ENCODE measurements around the gene MYCBP2.

Gene MYCBP2

GRCh38 chr13:77373502-77373901, 46.6 kb upstream of the MYCBP2 start:
- H3K27ac ChIP-seq (ENCODE audit: low read length, poor library complexity, severe bottlenecking) = no peak overlapping the region

GRCh38 chr13:77372275-77372674, 45.4 kb upstream of the MYCBP2 start:
- DNase-seq = peak; percentile 76
- Histone ChIP-seq H4K91ac (ENCODE audit: low read length) (no peak overlapping the region), H3K4me1 (ENCODE audit: control insufficient read depth, insufficient read depth, low read depth, low read length) (no peaks in the 10 kb centered on the region), H3K18ac (ENCODE audit: low read depth in 1 of 2, low read length in 2 of 2) (no peak overlapping the region), H2AFZ (ENCODE audit: low read depth, low read length) (no peak overlapping the region), H3K36me3 (ENCODE audit: control insufficient read depth in 1 of 2, insufficient read depth in 2 of 2, low read depth in 1 of 2, low read length in 2 of 2) (no peaks in the 10 kb centered on the region), H3K23ac (ENCODE audit: low read length in 2 of 2) (no peak overlapping the region), H3K4me3 (ENCODE audit: insufficient read depth in 1 of 2, low read depth in 1 of 2, low read length in 2 of 2) (no peak overlapping the region), H3K14ac (ENCODE audit: low read length in 2 of 2) (no peak overlapping the region), H2BK12ac (ENCODE audit: low read length in 2 of 2) (no peak overlapping the region), H3K4ac (ENCODE audit: low read depth in 1 of 2, low read length in 2 of 2) (no peak overlapping the region), H4K8ac (ENCODE audit: low read length) (no peak overlapping the region), H2BK120ac (ENCODE audit: low read depth, low read length) (no peak overlapping the region), H3K9ac (ENCODE audit: low read length) (no peak overlapping the region), H2BK5ac (ENCODE audit: low read depth, low read length, poor library complexity, severe bottlenecking) (no peak overlapping the region), H2AK5ac (ENCODE audit: low read length, severe bottlenecking) (no peak overlapping the region), H3K4me2 (ENCODE audit: low read length, poor library complexity, severe bottlenecking) (no peak overlapping the region), H3K27me3 (ENCODE audit: control insufficient read depth in 1 of 2, insufficient read depth in 1 of 2, low read length in 2 of 2) (no peaks in the 10 kb centered on the region), H3K79me1 (replicated peaks; ENCODE audit: low read length, poor library complexity, severe bottlenecking) (no peaks in the 10 kb centered on the region), H3K27ac (ENCODE audit: low read length, poor library complexity, severe bottlenecking) (no peak overlapping the region), H3K9me3 (ENCODE audit: control insufficient read depth, low read length) (no peaks in the 10 kb centered on the region), H2BK15ac (ENCODE audit: low read depth, poor library complexity, severe bottlenecking) (no peak overlapping the region)
- no CpG with 5 or more reads among the region's 1 CpG for WGBS

More at GRCh38 chr13:77373502-77373901, 46.6 kb upstream of the MYCBP2 start:
- H3K4me3 ChIP-seq (ENCODE audit: insufficient read depth in 1 of 2, low read depth in 1 of 2, low read length in 2 of 2) = no peak overlapping the region
- H2BK5ac ChIP-seq (ENCODE audit: low read depth, low read length, poor library complexity, severe bottlenecking) = no peak overlapping the region
- DNase-seq = no peak
- WGBS = 71% methylated on average over 1 of the region's 1 CpG
- H2BK12ac ChIP-seq (ENCODE audit: low read length in 2 of 2) = no peak overlapping the region
- H2BK120ac ChIP-seq (ENCODE audit: low read depth, low read length) = no peak overlapping the region
- no peaks in the 10 kb centered on the region for H3K4me1 ChIP-seq (ENCODE audit: control insufficient read depth, insufficient read depth, low read depth, low read length)
- H3K27me3 ChIP-seq (ENCODE audit: control insufficient read depth in 1 of 2, insufficient read depth in 1 of 2, low read length in 2 of 2) = no peaks in the 10 kb centered on the region
- H3K18ac ChIP-seq (ENCODE audit: low read depth in 1 of 2, low read length in 2 of 2) = no peak overlapping the region
- no peaks in the 10 kb centered on the region for H3K79me1 ChIP-seq (replicated peaks; ENCODE audit: low read length, poor library complexity, severe bottlenecking)
- H3K36me3 ChIP-seq (ENCODE audit: control insufficient read depth in 1 of 2, insufficient read depth in 2 of 2, low read depth in 1 of 2, low read length in 2 of 2) = no peaks in the 10 kb centered on the region
- no peak overlapping the region for H3K4me2 ChIP-seq (ENCODE audit: low read length, poor library complexity, severe bottlenecking)
- no peaks in the 10 kb centered on the region for H3K9me3 ChIP-seq (ENCODE audit: control insufficient read depth, low read length)
- H2BK15ac ChIP-seq (ENCODE audit: low read depth, poor library complexity, severe bottlenecking) = no peak overlapping the region
- no peak overlapping the region for H3K4ac ChIP-seq (ENCODE audit: low read depth in 1 of 2, low read length in 2 of 2)
- no peak overlapping the region for H2AK5ac ChIP-seq (ENCODE audit: low read length, severe bottlenecking)
- H4K8ac ChIP-seq (ENCODE audit: low read length) = no peak overlapping the region
- H4K91ac ChIP-seq (ENCODE audit: low read length) = no peak overlapping the region
- H2AFZ ChIP-seq (ENCODE audit: low read depth, low read length) = no peak overlapping the region
- no peak overlapping the region for H3K23ac ChIP-seq (ENCODE audit: low read length in 2 of 2)
- no peak overlapping the region for H3K9ac ChIP-seq (ENCODE audit: low read length)
- H3K14ac ChIP-seq (ENCODE audit: low read length in 2 of 2) = no peak overlapping the region

GRCh38 chr13:77370888-77371287, 44.0 kb upstream of the MYCBP2 start:
- Histone ChIP-seq H4K91ac (ENCODE audit: low read length) (no peak overlapping the region), H3K4ac (ENCODE audit: low read depth in 1 of 2, low read length in 2 of 2) (no peak overlapping the region), H3K79me1 (replicated peaks; ENCODE audit: low read length, poor library complexity, severe bottlenecking) (no peaks in the 10 kb centered on the region), H3K23ac (ENCODE audit: low read length in 2 of 2) (no peak overlapping the region), H3K9ac (ENCODE audit: low read length) (no peak overlapping the region), H3K27ac (ENCODE audit: low read length, poor library complexity, severe bottlenecking) (no peak overlapping the region), H2BK15ac (ENCODE audit: low read depth, poor library complexity, severe bottlenecking) (no peak overlapping the region), H2BK12ac (ENCODE audit: low read length in 2 of 2) (no peak overlapping the region), H3K18ac (ENCODE audit: low read depth in 1 of 2, low read length in 2 of 2) (no peak overlapping the region), H4K8ac (ENCODE audit: low read length) (no peak overlapping the region), H3K27me3 (ENCODE audit: control insufficient read depth in 1 of 2, insufficient read depth in 1 of 2, low read length in 2 of 2) (no peaks in the 10 kb centered on the region), H2BK5ac (ENCODE audit: low read depth, low read length, poor library complexity, severe bottlenecking) (no peak overlapping the region), H3K4me1 (ENCODE audit: control insufficient read depth, insufficient read depth, low read depth, low read length) (no peaks in the 10 kb centered on the region), H2AK5ac (ENCODE audit: low read length, severe bottlenecking) (no peak overlapping the region), H3K4me3 (ENCODE audit: insufficient read depth in 1 of 2, low read depth in 1 of 2, low read length in 2 of 2) (no peak overlapping the region), H3K4me2 (ENCODE audit: low read length, poor library complexity, severe bottlenecking) (no peak overlapping the region), H2AFZ (ENCODE audit: low read depth, low read length) (no peak overlapping the region), H3K9me3 (ENCODE audit: control insufficient read depth, low read length) (no peaks in the 10 kb centered on the region), H3K36me3 (ENCODE audit: control insufficient read depth in 1 of 2, insufficient read depth in 2 of 2, low read depth in 1 of 2, low read length in 2 of 2) (no peaks in the 10 kb centered on the region), H2BK120ac (ENCODE audit: low read depth, low read length) (no peak overlapping the region), H3K14ac (ENCODE audit: low read length in 2 of 2) (no peak overlapping the region)
- no peak for DNase-seq
- WGBS = 83% methylated on average over 2 of the region's 2 CpGs

GRCh38 chr13:77362166-77362565, 35.3 kb upstream of the MYCBP2 start:
- Histone ChIP-seq H3K27ac (ENCODE audit: low read length, poor library complexity, severe bottlenecking) (no peak overlapping the region), H3K23ac (ENCODE audit: low read length in 2 of 2) (no peak overlapping the region), H3K36me3 (ENCODE audit: control insufficient read depth in 1 of 2, insufficient read depth in 2 of 2, low read depth in 1 of 2, low read length in 2 of 2) (no peaks in the 10 kb centered on the region), H3K4me2 (ENCODE audit: low read length, poor library complexity, severe bottlenecking) (no peak overlapping the region), H3K9me3 (ENCODE audit: control insufficient read depth, low read length) (no peaks in the 10 kb centered on the region), H3K27me3 (ENCODE audit: control insufficient read depth in 1 of 2, insufficient read depth in 1 of 2, low read length in 2 of 2) (no peaks in the 10 kb centered on the region), H3K4ac (ENCODE audit: low read depth in 1 of 2, low read length in 2 of 2) (no peak overlapping the region), H2BK5ac (ENCODE audit: low read depth, low read length, poor library complexity, severe bottlenecking) (no peak overlapping the region), H4K91ac (ENCODE audit: low read length) (no peak overlapping the region), H2AK5ac (ENCODE audit: low read length, severe bottlenecking) (no peak overlapping the region), H2BK120ac (ENCODE audit: low read depth, low read length) (no peak overlapping the region), H2AFZ (ENCODE audit: low read depth, low read length) (no peak overlapping the region), H4K8ac (ENCODE audit: low read length) (no peak overlapping the region), H3K18ac (ENCODE audit: low read depth in 1 of 2, low read length in 2 of 2) (no peak overlapping the region), H2BK15ac (ENCODE audit: low read depth, poor library complexity, severe bottlenecking) (no peak overlapping the region), H3K4me1 (ENCODE audit: control insufficient read depth, insufficient read depth, low read depth, low read length) (no peaks in the 10 kb centered on the region), H3K14ac (ENCODE audit: low read length in 2 of 2) (no peak overlapping the region), H3K9ac (ENCODE audit: low read length) (no peak overlapping the region), H2BK12ac (ENCODE audit: low read length in 2 of 2) (no peak overlapping the region), H3K4me3 (ENCODE audit: insufficient read depth in 1 of 2, low read depth in 1 of 2, low read length in 2 of 2) (no peak overlapping the region), H3K79me1 (replicated peaks; ENCODE audit: low read length, poor library complexity, severe bottlenecking) (no peaks in the 10 kb centered on the region)
- no CpG with 5 or more reads among the region's 1 CpG for WGBS
- no peak for DNase-seq
